SHP77 (cell line): Measurements from ENCODE around the gene MYO5B.
"Not testable (repeated sequence)": the region's sequence is repeated elsewhere in the genome, so short reads cannot be mapped to it uniquely, and the experiment has no call there.

Source experiments
- DNase-seq, 2 experiments: peaks; one replicate each; lab custom pipeline; 2025; lab: John Stamatoyannopoulos, UW

Gene MYO5B

GRCh38 chr18:49853436-49853835, 341.5 kb downstream of the MYO5B start:
- DNase-seq, result no peak

DNA sequence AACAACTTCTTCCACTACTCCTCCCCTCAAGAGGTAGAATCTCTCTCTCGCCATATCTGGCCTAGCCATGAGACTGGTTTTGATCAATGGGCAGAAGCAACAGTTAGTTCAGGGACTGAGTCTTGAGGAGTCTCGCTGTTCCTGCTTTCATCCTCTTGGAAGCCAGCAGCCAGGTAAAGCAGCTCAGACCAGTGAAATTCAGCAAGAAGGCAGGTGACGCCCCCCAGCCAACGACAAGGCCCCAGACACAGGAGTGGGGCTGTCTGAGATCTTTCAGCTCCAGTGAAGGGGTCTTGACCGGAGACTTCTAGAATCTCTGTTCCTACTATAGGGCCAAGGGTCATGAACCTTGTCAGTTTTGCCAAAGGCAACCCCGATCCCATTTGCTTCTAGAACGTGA, 341.9 kb downstream of the MYO5B start:
- no peak for DNase-seq

DNA sequence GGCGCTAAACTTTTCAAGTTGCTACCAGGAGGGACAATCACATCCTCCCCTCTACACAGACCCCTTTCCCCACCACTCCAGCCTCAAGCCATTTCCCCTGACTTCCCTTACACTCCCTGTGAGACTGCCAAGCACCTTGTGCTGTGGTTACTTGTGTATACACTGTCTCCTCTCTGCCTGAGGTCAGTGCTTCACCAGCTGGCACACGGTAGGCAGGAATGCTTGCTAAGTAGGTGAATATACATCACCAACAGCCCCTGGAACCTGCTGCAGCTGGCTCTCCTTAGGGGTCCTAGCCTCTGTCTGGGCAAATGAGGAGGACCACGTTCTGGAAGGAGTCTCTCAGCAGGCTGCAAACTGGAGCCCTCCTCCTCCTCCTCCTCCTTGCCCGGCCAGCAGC, 343.3 kb downstream of the MYO5B start:
- DNase-seq, result no peak

GRCh38 chr18:49850636-49851035, 344.3 kb downstream of the MYO5B start:
- DNase-seq, result no peak

GRCh38 chr18:49849331-49850217, 345.4 kb downstream of the MYO5B start:
- peak; percentile 63 to 83 for DNase-seq

- no peak for DNase-seq
These were observed 346.8 kb downstream of the MYO5B start for GRCh38 chr18:49848115-49848514.

DNA sequence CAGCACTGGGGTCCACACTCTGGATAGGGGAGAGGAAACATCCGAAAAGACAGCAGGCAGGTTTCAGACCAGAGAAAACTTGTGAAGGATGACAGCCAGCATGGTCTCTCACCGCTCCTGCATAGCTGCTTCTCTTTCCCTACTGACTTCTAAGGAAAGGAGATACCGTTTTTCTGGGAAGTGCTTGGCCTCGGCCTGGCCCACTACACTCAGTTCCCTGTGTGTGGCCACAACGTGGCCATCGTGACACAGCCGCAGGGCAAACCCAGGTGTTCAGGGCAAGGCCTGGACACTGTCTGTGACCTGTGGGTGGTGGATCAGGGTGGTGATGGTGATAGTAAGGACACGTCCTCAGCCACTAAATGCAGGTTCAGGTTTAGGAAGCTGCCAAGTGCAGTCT, 347.4 kb downstream of the MYO5B start:
- DNase-seq, result no peak

- peak in 1 of 2 experiments; percentile 51 for DNase-seq
These were observed 348.1 kb downstream of the MYO5B start for GRCh38 chr18:49846718-49847470.

DNA sequence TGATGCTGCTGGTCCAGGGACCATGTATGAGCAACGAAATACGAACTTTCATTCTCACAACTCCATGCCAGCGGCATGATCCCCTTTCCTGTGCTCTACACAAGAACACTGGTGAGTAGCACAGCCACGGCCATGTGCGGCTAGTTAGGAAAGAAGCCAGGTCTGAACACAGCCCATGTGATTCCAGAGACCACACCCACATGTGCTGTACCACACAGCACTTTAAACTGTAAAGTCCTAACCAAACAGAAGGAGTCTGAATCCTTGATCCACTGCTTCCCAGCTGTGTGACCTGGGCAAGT, 348.6 kb downstream of the MYO5B start:
- peak in 1 of 2 experiments; percentile 58 for DNase-seq

- DNase-seq, result peak in 1 of 2 experiments; percentile 58
These were observed 349.2 kb downstream of the MYO5B start for GRCh38 chr18:49845629-49846360.

GRCh38 chr18:49844903-49845302, 350.0 kb downstream of the MYO5B start:
- no peak for DNase-seq

DNA sequence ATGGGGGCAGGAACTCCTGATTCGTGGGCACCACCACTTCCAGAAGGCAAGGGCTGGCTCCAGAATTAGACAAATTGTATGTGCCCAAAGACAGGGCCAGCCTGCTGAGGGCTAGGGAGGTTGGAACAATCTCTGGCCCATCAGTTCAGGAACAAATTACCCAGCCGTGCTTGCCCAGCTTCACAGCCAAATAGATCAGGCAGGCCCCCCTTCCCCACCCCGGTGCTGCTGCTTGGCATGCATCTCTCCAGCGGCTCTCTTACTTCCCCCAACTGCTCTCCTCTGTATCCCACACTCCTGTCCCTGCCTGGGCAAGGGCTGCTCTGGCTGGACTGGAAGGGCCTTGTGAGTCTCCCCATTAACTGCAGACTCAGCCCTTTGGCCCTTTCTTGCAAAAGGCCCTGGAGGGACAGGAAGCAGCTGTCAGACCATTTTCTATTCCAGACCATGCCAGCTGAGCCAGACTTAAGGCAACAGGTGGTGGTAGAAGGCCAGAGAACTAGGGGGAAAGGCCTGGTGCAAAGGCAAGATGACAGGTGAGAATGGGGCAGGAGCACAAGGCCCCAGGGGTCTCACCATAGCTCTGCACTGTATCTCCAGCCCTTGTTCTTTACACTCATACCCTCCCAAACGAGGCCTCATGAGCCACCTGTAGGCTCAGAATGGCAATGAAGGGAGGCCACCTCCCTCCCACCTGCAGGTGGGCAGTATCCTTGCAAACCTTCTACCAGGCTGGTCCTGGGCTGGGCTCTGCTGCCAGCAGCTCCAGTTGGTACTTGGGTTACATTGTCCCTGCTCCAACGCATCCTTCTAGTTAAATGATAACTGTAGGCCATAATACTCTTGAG, 350.9 kb downstream of the MYO5B start:
- no peak for DNase-seq

DNA sequence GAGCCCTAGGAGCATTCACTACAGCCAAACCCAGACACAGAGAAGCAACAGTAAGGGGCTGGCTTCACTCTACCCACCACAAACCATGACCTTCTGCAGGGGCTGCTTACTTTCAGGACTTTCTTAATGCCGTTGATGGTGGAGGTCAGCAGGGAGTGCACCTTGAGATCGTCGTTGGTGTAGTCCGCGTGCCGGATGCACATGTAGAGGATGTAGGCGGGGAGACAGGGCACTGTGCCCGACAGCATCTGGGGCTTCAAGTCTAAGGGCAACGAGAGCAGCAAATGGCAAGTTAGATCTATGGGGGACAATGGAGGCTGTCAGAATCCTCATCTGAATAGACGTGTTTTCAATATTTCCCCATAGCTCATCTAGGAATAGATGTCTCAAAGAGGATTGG, 351.8 kb downstream of the MYO5B start:
- no peak for DNase-seq

GRCh38 chr18:49842656-49843055, 352.3 kb downstream of the MYO5B start:
- DNase-seq, result no peak

GRCh38 chr18:49841236-49842217, 353.4 kb downstream of the MYO5B start:
- no peak for DNase-seq

GRCh38 chr18:49839012-49839411, 355.9 kb downstream of the MYO5B start:
- no peak for DNase-seq

GRCh38 chr18:49838381-49838780, 356.6 kb downstream of the MYO5B start:
- no peak for DNase-seq

- DNase-seq, result no peak
These were observed 357.1 kb downstream of the MYO5B start for GRCh38 chr18:49837889-49838288.

DNA sequence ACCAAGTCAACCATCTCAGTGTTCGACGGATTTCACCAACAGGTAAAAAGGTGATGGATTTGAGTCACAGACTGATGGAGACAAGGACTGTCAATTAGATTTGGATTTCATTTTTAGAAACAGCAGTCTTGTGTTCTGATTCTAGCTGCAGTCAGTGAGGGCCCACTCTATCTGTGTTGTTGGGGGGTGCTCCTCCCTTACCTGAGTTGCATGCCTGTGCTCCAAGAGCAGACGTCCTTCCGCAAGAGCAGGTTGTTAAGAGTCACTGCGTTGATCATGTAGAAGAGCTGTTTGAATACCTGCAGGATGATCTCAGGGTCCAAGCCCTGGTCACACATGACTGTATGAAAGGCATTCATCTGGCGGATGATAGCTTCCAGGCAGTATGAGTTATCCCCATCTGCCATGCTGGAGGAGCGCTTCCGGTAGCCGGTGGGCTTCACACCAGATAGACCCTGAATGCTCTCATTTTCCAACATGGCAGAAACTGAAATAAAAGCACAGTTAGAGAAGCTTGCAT, 357.6 kb downstream of the MYO5B start:
- not testable (repeated sequence) for DNase-seq

DNA sequence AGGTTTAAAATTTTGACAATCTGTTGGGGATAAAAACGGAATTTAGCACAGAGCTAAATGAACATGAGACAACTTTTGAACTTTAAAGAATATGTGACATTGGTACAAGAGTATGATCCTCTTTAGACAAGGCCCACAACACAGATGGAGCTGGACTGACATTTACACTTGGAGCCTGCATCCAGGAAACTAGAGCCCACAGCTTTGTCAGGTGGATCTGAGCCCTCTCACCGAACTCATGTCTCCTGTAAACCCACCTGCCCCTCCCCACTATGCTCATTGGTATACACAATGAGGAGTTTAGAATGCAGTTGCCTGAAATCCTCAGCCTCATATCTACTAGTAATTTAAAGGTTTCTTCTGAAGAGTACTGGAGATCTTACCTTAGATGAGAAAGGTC, 359.5 kb downstream of the MYO5B start:
- no peak for DNase-seq
